Endothelial cell of umbilical vein (primary cell): ENCODE measurements around the gene MEAK7.

Experiments
- EZH2 ChIP-seq: IDR thresholded peaks from 2 replicates; pipeline ENCODE4 v1.6.1; 2012; ENCODE audit warnings: borderline replicate concordance, low read depth, mild to moderate bottlenecking, moderate library complexity, low read length, inconsistent platforms; ENCODE audit not compliant: severe bottlenecking
- JUN ChIP-seq: IDR thresholded peaks from 2 replicates; pipeline ENCODE4 v1.6.1; 2011; ENCODE audit warnings: borderline replicate concordance, low read depth; ENCODE audit not compliant: insufficient read length, insufficient read depth
- MAX ChIP-seq: IDR thresholded peaks from 2 replicates; pipeline ENCODE4 v1.6.1; 2011; ENCODE audit not compliant: insufficient read depth, insufficient read length
- TF ChIP-seq, protein P1 (sequence below), 2 donors: IDR thresholded peaks; 1 replicate in 1 of 2; 2 replicates in 1 of 2; pipeline ENCODE4 v1.5.1; 2011; ENCODE audit warnings: low read length in 2 of 2, mild to moderate bottlenecking in 2 of 2, moderate library complexity in 2 of 2, control low read depth in 1 of 2, inconsistent platforms in 1 of 2, low read depth in 1 of 2; ENCODE audit not compliant: insufficient read depth in 1 of 2; ENCODE audit errors: extremely low read depth in 1 of 2

DNA sequence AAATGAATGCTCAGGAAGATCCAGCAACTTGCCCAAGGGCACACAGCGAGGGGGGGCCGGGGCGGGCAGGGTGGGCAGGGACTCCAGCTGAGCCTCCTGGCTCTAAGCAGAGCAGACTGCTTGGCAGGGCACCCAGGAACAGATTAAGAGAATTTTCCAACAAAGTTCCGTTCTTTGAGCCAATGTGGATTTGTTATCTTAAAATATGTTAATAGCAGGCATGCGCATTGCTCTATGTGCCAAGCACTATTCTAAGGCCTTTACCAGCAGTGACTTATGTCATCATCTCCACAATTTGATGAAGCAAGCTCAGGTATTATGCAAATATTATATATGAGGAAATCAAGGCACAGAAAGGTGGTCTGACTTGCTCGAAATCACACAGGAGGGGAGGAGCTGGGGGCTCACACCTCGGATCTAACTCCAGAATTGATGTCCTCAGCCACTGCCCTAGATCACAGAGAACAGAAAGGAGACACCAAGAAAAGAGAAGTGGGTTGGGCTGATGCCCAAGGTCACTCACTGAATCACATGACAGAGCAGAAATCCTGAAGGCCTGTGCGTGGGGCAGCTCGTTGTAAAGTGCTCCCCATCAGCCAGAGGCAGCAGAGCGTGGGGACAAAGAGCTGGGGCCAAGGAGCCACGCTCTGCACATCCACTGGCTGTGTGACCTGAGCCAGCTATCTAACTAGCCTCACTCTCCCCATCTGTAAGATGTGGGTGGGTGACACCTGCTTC, 23.2 kb upstream of the MEAK7 start:
- TF ChIP-seq JUN (no peak), MAX (no peak), EZH2 (no peak)
- TF ChIP-seq, protein P1, sequence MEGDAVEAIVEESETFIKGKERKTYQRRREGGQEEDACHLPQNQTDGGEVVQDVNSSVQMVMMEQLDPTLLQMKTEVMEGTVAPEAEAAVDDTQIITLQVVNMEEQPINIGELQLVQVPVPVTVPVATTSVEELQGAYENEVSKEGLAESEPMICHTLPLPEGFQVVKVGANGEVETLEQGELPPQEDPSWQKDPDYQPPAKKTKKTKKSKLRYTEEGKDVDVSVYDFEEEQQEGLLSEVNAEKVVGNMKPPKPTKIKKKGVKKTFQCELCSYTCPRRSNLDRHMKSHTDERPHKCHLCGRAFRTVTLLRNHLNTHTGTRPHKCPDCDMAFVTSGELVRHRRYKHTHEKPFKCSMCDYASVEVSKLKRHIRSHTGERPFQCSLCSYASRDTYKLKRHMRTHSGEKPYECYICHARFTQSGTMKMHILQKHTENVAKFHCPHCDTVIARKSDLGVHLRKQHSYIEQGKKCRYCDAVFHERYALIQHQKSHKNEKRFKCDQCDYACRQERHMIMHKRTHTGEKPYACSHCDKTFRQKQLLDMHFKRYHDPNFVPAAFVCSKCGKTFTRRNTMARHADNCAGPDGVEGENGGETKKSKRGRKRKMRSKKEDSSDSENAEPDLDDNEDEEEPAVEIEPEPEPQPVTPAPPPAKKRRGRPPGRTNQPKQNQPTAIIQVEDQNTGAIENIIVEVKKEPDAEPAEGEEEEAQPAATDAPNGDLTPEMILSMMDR (IDR thresholded peaks at IDR 0.05; ENCODE audit: extremely low read depth in 1 of 2, insufficient read depth in 1 of 2, low read depth in 1 of 2, low read length in 2 of 2): no peak
